Stimulated activated CD4-positive, alpha-beta T cell treated with anti-CD3 and anti-CD28 coated beads, Interleukin-4, amount 100 ng/mL, for 48 hours (primary cell): ENCODE measurements around the gene RBM28.

Experiments
- DNase-seq, 2 donors: peaks; one replicate each; pipeline ENCODE4 v3.0.0-alpha.2; 2020; ENCODE audit warnings: low read depth in 2 of 2

Gene RBM28

GRCh38 chr7:128343554-128344430 lies at the start of gene RBM28:
TSS of gene RBM28 (minus strand) at chr7:128343908. CDS start at chr7:128343793, 115 bp downstream.
- DNase-seq, result peak; percentile 70 to 78

- no peak for DNase-seq
Measured at GRCh38 chr7:128392446-128393327, 49.0 kb upstream of the RBM28 start.

GRCh38 chr7:128391805-128392204 lies 48.1 kb upstream of the RBM28 start:
- DNase-seq, result no peak

GRCh38 chr7:128390871-128391565 lies 47.3 kb upstream of the RBM28 start:
- no peak for DNase-seq

- DNase-seq, result no peak
Measured at GRCh38 chr7:128389618-128390329, 46.1 kb upstream of the RBM28 start.

- DNase-seq, result no peak
Measured at GRCh38 chr7:128389085-128389617, 45.4 kb upstream of the RBM28 start.

GRCh38 chr7:128388145-128388485 lies 44.4 kb upstream of the RBM28 start:
- no peak for DNase-seq

GRCh38 chr7:128387216-128388144 lies 43.8 kb upstream of the RBM28 start:
- DNase-seq, result peak; percentile 60 to 70

GRCh38 chr7:128385988-128386925 lies 42.5 kb upstream of the RBM28 start:
- DNase-seq, result no peak

- no peak for DNase-seq
Measured at GRCh38 chr7:128384726-128385125, 41.0 kb upstream of the RBM28 start.

GRCh38 chr7:128383776-128384175 lies 40.1 kb upstream of the RBM28 start:
- no peak for DNase-seq

- peak; percentile 37 to 54 for DNase-seq
Measured at GRCh38 chr7:128381161-128381821, 37.6 kb upstream of the RBM28 start.

GRCh38 chr7:128380483-128381106 lies 36.9 kb upstream of the RBM28 start:
- no peak for DNase-seq

GRCh38 chr7:128379900-128380479 lies 36.3 kb upstream of the RBM28 start:
- DNase-seq, result no peak

- DNase-seq, result no peak
Measured at GRCh38 chr7:128378637-128379036, 34.9 kb upstream of the RBM28 start.

GRCh38 chr7:128376077-128376476 lies 32.4 kb upstream of the RBM28 start:
- no peak for DNase-seq

- DNase-seq, result no peak
Measured at GRCh38 chr7:128374041-128374440, 30.3 kb upstream of the RBM28 start.

- DNase-seq, result no peak
Measured at GRCh38 chr7:128373606-128374005, 29.9 kb upstream of the RBM28 start.
